HCT116 (cell line): ENCODE measurements around the gene SCCPDH. TPM values are rescaled to one million over a fixed set of nuclear protein-coding genes. Genes with fewer than 3 reads are reported as not detected.

Experiments
- ATAC-seq: fragments of 200-7000 bp; cut with Tn5 transposase; 2 replicates; pipeline ENCODE4 v1.9.1; 2020; ENCODE audit warnings: mild to moderate bottlenecking, moderate library complexity
- BruUV-seq: library from RNA; stranded (reverse); fragments of 400-500 nt; replicated peaks from 2 replicates; lab custom pipeline; 2021; lab: Mats Ljungman, UMichigan
- CTCF ChIA-PET: fragments of 300-600 bp; sonication (Branson Sonifier 250); formaldehyde crosslinking; loops from one replicate; lab custom pipeline; 2021; ENCODE audit warnings: antibody characterized with exemption; lab: Charles Lee
- POLR2A ChIA-PET: fragments of 300-600, 350-600 bp; sonication (Branson Sonifier 250); formaldehyde crosslinking; loops from one replicate; lab custom pipeline; 2021; ENCODE audit warnings: antibody characterized with exemption; lab: Charles Lee
- RAD21 ChIA-PET, 2 experiments: fragments of 300-600 bp; sonication (Branson Sonifier 250); formaldehyde crosslinking; loops; one replicate each; lab custom pipeline; 2023; ENCODE audit warnings: low total read pairs in 2 of 2; ENCODE audit not compliant: uncharacterized antibody in 2 of 2, unreplicated experiment in 2 of 2, low non-redundant PET in 1 of 2; lab: Charles Lee
- DNase-seq: peaks from one replicate; pipeline ENCODE4 v3.0.0-alpha.2; 2010; ENCODE audit warnings: low read depth, low spot score
- H2AFZ ChIP-seq: fragments of 200-600 bp; shearing (Covaris generic), sonication (generic); 2 replicates; pipeline ENCODE4 v1.6.1; 2017; ENCODE audit warnings: low read depth, mixed run types, mixed read lengths, antibody characterized with exemption, low read length; ENCODE audit not compliant: poor library complexity, severe bottlenecking
- H3K27ac ChIP-seq: 2 replicates; pipeline ENCODE4 v1.5.1; 2012; ENCODE audit warnings: low read depth, low read length
- H3K27me3 ChIP-seq: fragments of 200-600 bp; sonication (generic); 2 replicates; pipeline ENCODE4 v1.6.1; 2016; ENCODE audit warnings: mixed run types, low read length, mixed read lengths; ENCODE audit not compliant: insufficient read depth
- H3K36me3 ChIP-seq, 2 experiments: fragments of 200-500 bp in 1 of 2; fragments of 200-600 bp in 1 of 2; sonication (Bioruptor generic) in 1 of 2; sonication (generic) in 1 of 2; 2 replicates each; pipeline versions ENCODE4 v1.5.1 to v1.6.1; 2014 to 2016; ENCODE audit warnings: low read length in 2 of 2, inconsistent platforms in 1 of 2, mixed read lengths in 1 of 2, mixed run types in 1 of 2; ENCODE audit not compliant: insufficient read depth in 2 of 2, control insufficient read depth in 1 of 2
- H3K4me1 ChIP-seq, 2 experiments: fragments of 200-600 bp in 1 of 2; sonication (generic) in 1 of 2; 2 replicates each; pipeline versions ENCODE4 v1.5.1 to v1.6.1; 2012 to 2017; ENCODE audit warnings: low read length in 2 of 2, inconsistent platforms in 1 of 2, mild to moderate bottlenecking in 1 of 2, mixed read lengths in 1 of 2, mixed run types in 1 of 2, moderate library complexity in 1 of 2; ENCODE audit not compliant: insufficient read depth in 2 of 2, control insufficient read depth in 1 of 2
- H3K4me2 ChIP-seq: fragments of 200-600 bp; sonication (generic); 2 replicates; pipeline ENCODE4 v1.6.1; 2017; ENCODE audit warnings: mixed run types, low read length, mixed read lengths
- H3K4me3 ChIP-seq, 2 experiments: fragments of 200-600 bp in 1 of 2; sonication (generic) in 1 of 2; replicated peaks in 1 of 2; 2 replicates each; pipeline ENCODE4 v1.5.1; 2011 to 2016; ENCODE audit warnings: low read length in 2 of 2, control low read depth in 1 of 2, low read depth in 1 of 2, mild to moderate bottlenecking in 1 of 2, mixed read lengths in 1 of 2, mixed run types in 1 of 2
- H3K79me2 ChIP-seq: fragments of 200-600 bp; sonication (generic); 2 replicates; pipeline ENCODE4 v1.6.1; 2017; ENCODE audit warnings: mild to moderate bottlenecking, mixed run types, low read length, moderate library complexity, mixed read lengths; ENCODE audit not compliant: insufficient read depth
- H3K9ac ChIP-seq: fragments of 200-600 bp; sonication (generic); 2 replicates; pipeline ENCODE4 v1.6.1; 2016; ENCODE audit warnings: low read length, mixed read lengths
- H3K9me2 ChIP-seq: fragments of 200-600 bp; sonication (generic), shearing (Covaris generic); 2 replicates; pipeline ENCODE4 v1.6.1; 2017; ENCODE audit warnings: mixed run types, mild to moderate bottlenecking, moderate library complexity; ENCODE audit not compliant: insufficient read depth
- H3K9me3 ChIP-seq, 2 experiments: fragments of 200-500 bp in 1 of 2; fragments of 200-600 bp in 1 of 2; sonication (Bioruptor generic) in 1 of 2; sonication (generic) in 1 of 2; 2 replicates each; pipeline ENCODE4 v1.6.1; 2014 to 2017; ENCODE audit warnings: low read length in 2 of 2, mixed read lengths in 2 of 2, inconsistent platforms in 1 of 2, low read depth in 1 of 2, mild to moderate bottlenecking in 1 of 2, mixed run types in 1 of 2, moderate library complexity in 1 of 2; ENCODE audit not compliant: control insufficient read depth in 1 of 2, insufficient read depth in 1 of 2
- H4K20me1 ChIP-seq: fragments of 200-600 bp; sonication (generic), shearing (Covaris generic); 2 replicates; pipeline ENCODE4 v1.6.1; 2017; ENCODE audit warnings: mixed run types, mild to moderate bottlenecking, moderate library complexity; ENCODE audit not compliant: insufficient read depth
- CEBPB ChIP-seq: IDR thresholded peaks from 2 replicates; pipeline ENCODE4 v1.6.1; 2012; ENCODE audit warnings: low read depth
- EGR1 ChIP-seq: IDR thresholded peaks from 2 replicates; pipeline ENCODE4 v1.6.1; 2012; ENCODE audit warnings: low read depth
- EZH2 ChIP-seq: fragments of 200-600 bp; sonication (generic); IDR thresholded peaks from 2 replicates; pipeline ENCODE4 v1.6.1; 2017; ENCODE audit warnings: antibody characterized with exemption, mixed run types
- EZH2phosphoT487 ChIP-seq: fragments of 200-600 bp; IDR thresholded peaks from 2 replicates; pipeline ENCODE4 v1.6.1; 2018; ENCODE audit warnings: antibody characterized with exemption, borderline replicate concordance
- FOSL1 ChIP-seq: IDR thresholded peaks from 2 replicates; pipeline ENCODE4 v1.6.1; 2012; ENCODE audit warnings: low read depth
- JUND ChIP-seq: IDR thresholded peaks from 2 replicates; pipeline ENCODE4 v1.6.1; 2012
- MAX ChIP-seq: IDR thresholded peaks from 2 replicates; pipeline ENCODE4 v1.6.1; 2012
- POLR2A ChIP-seq: IDR thresholded peaks from 2 replicates; pipeline ENCODE4 v1.7.0; 2011; ENCODE audit warnings: borderline replicate concordance; ENCODE audit not compliant: insufficient read depth, insufficient read length; ENCODE audit errors: extremely low read depth
- POLR2AphosphoS5 ChIP-seq: IDR thresholded peaks from 2 replicates; pipeline ENCODE4 v1.6.1; 2011; ENCODE audit warnings: mild to moderate bottlenecking, low read depth, low read length, moderate library complexity
- RAD21 ChIP-seq: IDR thresholded peaks from 2 replicates; pipeline ENCODE4 v1.6.1; 2012; ENCODE audit warnings: low read depth, mild to moderate bottlenecking
- REST ChIP-seq: IDR thresholded peaks from 2 replicates; pipeline ENCODE4 v1.6.1; 2012; ENCODE audit warnings: low read depth
- SIN3A ChIP-seq: IDR thresholded peaks from 2 replicates; pipeline ENCODE4 v1.6.1; 2012; ENCODE audit warnings: low read depth
- SP1 ChIP-seq: IDR thresholded peaks from 2 replicates; pipeline ENCODE4 v1.6.1; 2012; ENCODE audit warnings: low read depth
- TCF7L2 ChIP-seq: IDR thresholded peaks from 2 replicates; pipeline ENCODE4 v1.7.0; 2011; ENCODE audit warnings: borderline replicate concordance, inconsistent platforms; ENCODE audit not compliant: insufficient read depth, insufficient read length; ENCODE audit errors: extremely low read depth
- ZFX ChIP-seq: fragments of 450-650 bp; IDR thresholded peaks from 2 replicates; pipeline ENCODE4 v1.6.1; 2017
- ZNF274 ChIP-seq: fragments of 200-500 bp; sonication (Bioruptor generic); IDR thresholded peaks from 2 replicates; pipeline ENCODE4 v1.6.1; 2014; ENCODE audit warnings: mild to moderate bottlenecking, low read depth, low read length, inconsistent platforms
- intact Hi-C: fragments of 100-400 bp; cut with micrococcal nuclease; formaldehyde crosslinking; loops from 2 replicates; pipeline ENCODE4 v1.10.0; 2022
- total RNA-seq: library from RNA; stranded (reverse); gene quantifications from one replicate; pipeline ENCODE4 v1.2.1, GENCODE V29; 2021; ENCODE audit not compliant: unreplicated experiment

Gene SCCPDH
- total RNA-seq, 1 experiment from 2014 or later, result 0.30 TPM

- Histone ChIP-seq H3K9me2 (no peaks in the 10 kb centered on the region), H3K9me3 (no peaks in the 10 kb centered on the region), H3K27ac (no peak overlapping the region), H3K4me2 (no peak overlapping the region), H3K4me1 (no peaks in the 10 kb centered on the region), H3K9ac (no peak overlapping the region), H3K27me3 (no peaks in the 10 kb centered on the region), H2AFZ (no peak overlapping the region), H3K36me3 (no peaks in the 10 kb centered on the region)
- BruUV-seq, result no TSS peak
- POLR2A ChIA-PET, result no interaction called here
- ATAC-seq, result no peak
- intact Hi-C loops, result loop anchor here (10.0 kb wide), 1 partner anchor 273 kb away; the partner anchor contains the start of gene ZNF670
- TF ChIP-seq FOSL1 (no peak), EGR1 (no peak), CEBPB (no peak), EZH2 (no peak), RAD21 (no peak), POLR2AphosphoS5 (no peak), POLR2A (no peak), ZFX (no peak), EZH2phosphoT487 (no peak)
- TF ChIP-seq, all 23 proteins: peak for 0
- Histone ChIP-seq H4K20me1 (no peaks in the 10 kb centered on the region), H3K79me2 (no peaks in the 10 kb centered on the region), H3K4me3 (no peak overlapping the region)
- DNase-seq, result no peak
- ChIA-PET RAD21 (no interaction called here), CTCF (no interaction called here)
Measured at GRCh38 chr1:246801241-246802020, 77.2 kb downstream of the SCCPDH start.

GRCh38 chr1:246803373-246803772, 79.2 kb downstream of the SCCPDH start:
- ATAC-seq (no peak), DNase-seq (no peak)
- H3K4me3 ChIP-seq, result no peak overlapping the region
- H3K9ac ChIP-seq, result no peak overlapping the region
- no peaks in the 10 kb centered on the region for H3K27me3 ChIP-seq
- H3K36me3 ChIP-seq, result no peaks in the 10 kb centered on the region
- no peak overlapping the region for H3K4me2 ChIP-seq
- no peaks in the 10 kb centered on the region for H3K4me1 ChIP-seq
- no peaks in the 10 kb centered on the region for H3K9me2 ChIP-seq
- no peak overlapping the region for H2AFZ ChIP-seq
- H4K20me1 ChIP-seq, result no peaks in the 10 kb centered on the region
- CTCF ChIA-PET, result no interaction called here
- H3K27ac ChIP-seq, result no peak overlapping the region
- intact Hi-C loops, result loop anchor here (10.0 kb wide), 1 partner anchor 271 kb away; the partner anchor contains the start of gene ZNF670
- no peaks in the 10 kb centered on the region for H3K9me3 ChIP-seq
- BruUV-seq, result no TSS peak
- RAD21 ChIA-PET, result no interaction called here
- POLR2A ChIA-PET, result no interaction called here
- H3K79me2 ChIP-seq, result no peaks in the 10 kb centered on the region
- TF ChIP-seq SP1 (no peak), JUND (no peak), MAX (no peak), EZH2phosphoT487 (no peak), ZNF274 (no peak), POLR2AphosphoS5 (no peak), REST (no peak), SIN3A (no peak), TCF7L2 (no peak)
